AG10803 (cell line): ENCODE measurements around the gene RFLNA.
"Not testable (repeated sequence)": the region's sequence is repeated elsewhere in the genome, so short reads cannot be mapped to it uniquely, and the experiment has no call there.

Experiments used
- DNase-seq: peaks from one replicate; pipeline ENCODE4 v3.0.0; 2010; ENCODE audit warnings: low read depth
- H3K4me3 ChIP-seq: 2 replicates; pipeline ENCODE4 v1.5.1; 2011; ENCODE audit warnings: mild to moderate bottlenecking, low read length, control low read depth
- CTCF ChIP-seq: conservative IDR thresholded peaks from 2 replicates; pipeline ENCODE4 v1.5.1; 2011; ENCODE audit warnings: mild to moderate bottlenecking, low read length, control low read depth, inconsistent platforms

Gene RFLNA

GRCh38 chr12:124298685-124299410 lies 4.0 kb downstream of the RFLNA start:
- H3K4me3 ChIP-seq, result no peak overlapping the region
- no peak for DNase-seq
- TF ChIP-seq CTCF, result no peak

- H3K4me3 ChIP-seq, result no peak overlapping the region
- TF ChIP-seq CTCF, result no peak
- DNase-seq, result no peak
Observed at GRCh38 chr12:124299628-124300388, 4.9 kb downstream of the RFLNA start.

- DNase-seq, H3K4me3 ChIP-seq: not testable (repeated sequence)
Observed at GRCh38 chr12:124300657-124301056, 5.8 kb downstream of the RFLNA start.

- no peak for TF ChIP-seq CTCF
- no peak overlapping the region for H3K4me3 ChIP-seq
- no peak for DNase-seq
Observed at GRCh38 chr12:124301084-124301654, 6.3 kb downstream of the RFLNA start.

GRCh38 chr12:124302241-124302806 lies 7.4 kb downstream of the RFLNA start:
- TF ChIP-seq CTCF, result no peak
- no peak for DNase-seq
- H3K4me3 ChIP-seq, result no peak overlapping the region

GRCh38 chr12:124302807-124303578 lies 8.1 kb downstream of the RFLNA start:
- DNase-seq, result no peak
- no peak for TF ChIP-seq CTCF
- H3K4me3 ChIP-seq, result no peak overlapping the region
